ENCODE results near the gene SMIM38. TPM values are rescaled to one million over a fixed set of nuclear protein-coding genes. Genes with fewer than 3 reads are reported as not detected.

Gene SMIM38
- total RNA-seq, 1 donor from 2014 or later: not detected

GRCh38 chr11:69109101-69109500 is 46.6 kb upstream of the SMIM38 start:
- Histone ChIP-seq H3K27ac (replicated peaks) (no peak overlapping the region), H3K4me3 (no peak overlapping the region), H3K9me3 (replicated peaks) (no peaks in the 10 kb centered on the region), H3K36me3 (no peaks in the 10 kb centered on the region), H3K4me1 (peaks cover 21% of the 10 kb centered on the region), H3K27me3 (ENCODE audit: low read depth) (no peaks in the 10 kb centered on the region)
- TF ChIP-seq CTCF (IDR thresholded peaks at IDR 0.05; ENCODE audit: borderline replicate concordance): no peak
- no peak for DNase-seq
- intact Hi-C loops (cut with micrococcal nuclease): no loop called here

GRCh38 chr11:69110451-69110850 is 45.3 kb upstream of the SMIM38 start:
- no peaks in the 10 kb centered on the region for H3K27me3 ChIP-seq (ENCODE audit: low read depth)
- H3K4me3 ChIP-seq: no peak overlapping the region
- no peak for DNase-seq
- peaks cover 29% of the 10 kb centered on the region for H3K4me1 ChIP-seq
- TF ChIP-seq CTCF (IDR thresholded peaks at IDR 0.05; ENCODE audit: borderline replicate concordance): no peak
- intact Hi-C loops (cut with micrococcal nuclease): no loop called here
- no peak overlapping the region for H3K27ac ChIP-seq (replicated peaks)
- no peaks in the 10 kb centered on the region for H3K36me3 ChIP-seq
- no peaks in the 10 kb centered on the region for H3K9me3 ChIP-seq (replicated peaks)

- H3K27ac ChIP-seq (replicated peaks): no peak overlapping the region
- peaks cover 24% of the 10 kb centered on the region for H3K4me1 ChIP-seq
- no peaks in the 10 kb centered on the region for H3K27me3 ChIP-seq (ENCODE audit: low read depth)
- intact Hi-C loops (cut with micrococcal nuclease): no loop called here
- H3K36me3 ChIP-seq: no peaks in the 10 kb centered on the region
- DNase-seq: no peak
- H3K9me3 ChIP-seq (replicated peaks): no peaks in the 10 kb centered on the region
- no peak overlapping the region for H3K4me3 ChIP-seq
- no peak for TF ChIP-seq CTCF (IDR thresholded peaks at IDR 0.05; ENCODE audit: borderline replicate concordance)
Measured at GRCh38 chr11:69111624-69112542, 43.9 kb upstream of the SMIM38 start.

- no peak for DNase-seq
- no peaks in the 10 kb centered on the region for H3K27me3 ChIP-seq (ENCODE audit: low read depth)
- no peak overlapping the region for H3K27ac ChIP-seq (replicated peaks)
- no peaks in the 10 kb centered on the region for H3K9me3 ChIP-seq (replicated peaks)
- no peaks in the 10 kb centered on the region for H3K36me3 ChIP-seq
- peaks cover 23% of the 10 kb centered on the region for H3K4me1 ChIP-seq
- H3K4me3 ChIP-seq: no peak overlapping the region
- intact Hi-C loops (cut with micrococcal nuclease): no loop called here
- TF ChIP-seq CTCF (IDR thresholded peaks at IDR 0.05; ENCODE audit: borderline replicate concordance): no peak
Measured at GRCh38 chr11:69113226-69113625, 42.5 kb upstream of the SMIM38 start.

GRCh38 chr11:69113646-69114340 is 41.9 kb upstream of the SMIM38 start:
- no peaks in the 10 kb centered on the region for H3K36me3 ChIP-seq
- H3K4me3 ChIP-seq: no peak overlapping the region
- no peaks in the 10 kb centered on the region for H3K9me3 ChIP-seq (replicated peaks)
- no peak overlapping the region for H3K27ac ChIP-seq (replicated peaks)
- intact Hi-C loops (cut with micrococcal nuclease): no loop called here
- no peak for DNase-seq
- TF ChIP-seq CTCF (IDR thresholded peaks at IDR 0.05; ENCODE audit: borderline replicate concordance): no peak
- H3K4me1 ChIP-seq: peaks cover 23% of the 10 kb centered on the region
- H3K27me3 ChIP-seq (ENCODE audit: low read depth): no peaks in the 10 kb centered on the region

Data from left ventricle myocardium inferior (tissue), 1 donor.